ENCODE data around the gene KRT39. TPM values are rescaled to one million over a fixed set of nuclear protein-coding genes. Genes with fewer than 3 reads are reported as not detected.

Gene KRT39
- total and polyA plus RNA-seq, 10 of the 15 experiments (the other 5 are each of a cell fraction or from before 2014, with no cell fraction given), result not detected

DNA sequence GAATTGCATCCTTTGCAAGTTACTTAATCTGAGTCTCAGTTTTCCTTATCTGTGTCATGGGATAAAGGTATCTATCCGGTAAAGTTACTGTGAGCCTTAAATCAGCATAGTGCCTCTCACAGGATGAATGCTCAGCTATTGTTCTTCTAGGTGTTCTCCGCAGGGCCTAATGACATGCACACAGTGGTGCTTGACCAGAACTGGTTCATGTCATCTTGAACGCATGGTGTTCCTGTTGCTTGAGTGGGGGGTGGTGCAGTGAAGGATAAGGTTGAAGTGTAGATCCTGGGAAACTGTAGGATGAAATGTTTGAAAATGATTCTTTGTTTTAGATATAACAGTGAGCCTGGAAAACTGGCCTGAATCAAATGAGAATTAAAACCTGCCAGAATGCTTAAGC, 13.4 kb upstream of the KRT39 start:
- ChIA-PET SMC1A (ENCODE audit: uncharacterized antibody, unreplicated experiment) (no interaction called here), RAD21 (ENCODE audit: unreplicated experiment) (no interaction called here), CTCF (no interaction called here), POLR2A (no interaction called here)
- WGBS (ENCODE audit: insufficient coverage, insufficient replicate concordance, low lambda C conversion rate, missing lambda C conversion rate), result 96% methylated on average over 3 of the region's 3 CpGs
- DNase-seq (ENCODE audit: low read depth, low spot score), result no peak
- Histone ChIP-seq H3K4me3 (no peak overlapping the region), H3K4me2 (ENCODE audit: control insufficient read depth, insufficient read depth) (no peak overlapping the region), H3K27me3 (replicated peaks in 1 of 2; ENCODE audit: control insufficient read depth in 2 of 2, insufficient read depth in 2 of 2, low read length in 1 of 2) (peaks cover 0 to 5% of the 10 kb centered on the region in 2 experiments; a peak in 2 of 4 replicates), H3K27ac (ENCODE audit: control insufficient read depth, insufficient read depth) (no peak overlapping the region), H3K9ac (ENCODE audit: control insufficient read depth, insufficient read depth, low read length) (no peak overlapping the region), H3K79me2 (ENCODE audit: control insufficient read depth, insufficient read depth, low read length) (no peaks in the 10 kb centered on the region), H4K20me1 (ENCODE audit: control insufficient read depth, insufficient read depth) (no peaks in the 10 kb centered on the region), H3K9me3 (replicated peaks; ENCODE audit: control insufficient read depth, insufficient read depth, low read length) (no peaks in the 10 kb centered on the region), H3K36me3 (ENCODE audit: control insufficient read depth in 2 of 2, insufficient read depth in 2 of 2, low read length in 1 of 2) (no peaks in the 10 kb centered on the region), H3K4me1 (ENCODE audit: control insufficient read depth, insufficient read depth, low read length) (no peaks in the 10 kb centered on the region), H2AFZ (ENCODE audit: control insufficient read depth, low read depth, low read length) (no peak overlapping the region)
- TF ChIP-seq JUNB (IDR thresholded peaks at IDR 0.05) (no peak), POU2F2 (IDR thresholded peaks at IDR 0.05; ENCODE audit: borderline replicate concordance, low read depth, low read length) (no peak)
- TF ChIP-seq, protein P1, sequence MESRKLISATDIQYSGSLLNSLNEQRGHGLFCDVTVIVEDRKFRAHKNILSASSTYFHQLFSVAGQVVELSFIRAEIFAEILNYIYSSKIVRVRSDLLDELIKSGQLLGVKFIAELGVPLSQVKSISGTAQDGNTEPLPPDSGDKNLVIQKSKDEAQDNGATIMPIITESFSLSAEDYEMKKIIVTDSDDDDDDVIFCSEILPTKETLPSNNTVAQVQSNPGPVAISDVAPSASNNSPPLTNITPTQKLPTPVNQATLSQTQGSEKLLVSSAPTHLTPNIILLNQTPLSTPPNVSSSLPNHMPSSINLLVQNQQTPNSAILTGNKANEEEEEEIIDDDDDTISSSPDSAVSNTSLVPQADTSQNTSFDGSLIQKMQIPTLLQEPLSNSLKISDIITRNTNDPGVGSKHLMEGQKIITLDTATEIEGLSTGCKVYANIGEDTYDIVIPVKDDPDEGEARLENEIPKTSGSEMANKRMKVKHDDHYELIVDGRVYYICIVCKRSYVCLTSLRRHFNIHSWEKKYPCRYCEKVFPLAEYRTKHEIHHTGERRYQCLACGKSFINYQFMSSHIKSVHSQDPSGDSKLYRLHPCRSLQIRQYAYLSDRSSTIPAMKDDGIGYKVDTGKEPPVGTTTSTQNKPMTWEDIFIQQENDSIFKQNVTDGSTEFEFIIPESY (IDR thresholded peaks at IDR 0.05), result no peak
- intact Hi-C loops (cut with micrococcal nuclease; ENCODE audit: unreplicated experiment), result no loop called here
- no peak for FAIRE-seq
- in situ Hi-C loops (cut with MboI), result no loop called here
- BruUV-seq (replicated peaks), result no TSS peak
- ATAC-seq, result no peak

DNA sequence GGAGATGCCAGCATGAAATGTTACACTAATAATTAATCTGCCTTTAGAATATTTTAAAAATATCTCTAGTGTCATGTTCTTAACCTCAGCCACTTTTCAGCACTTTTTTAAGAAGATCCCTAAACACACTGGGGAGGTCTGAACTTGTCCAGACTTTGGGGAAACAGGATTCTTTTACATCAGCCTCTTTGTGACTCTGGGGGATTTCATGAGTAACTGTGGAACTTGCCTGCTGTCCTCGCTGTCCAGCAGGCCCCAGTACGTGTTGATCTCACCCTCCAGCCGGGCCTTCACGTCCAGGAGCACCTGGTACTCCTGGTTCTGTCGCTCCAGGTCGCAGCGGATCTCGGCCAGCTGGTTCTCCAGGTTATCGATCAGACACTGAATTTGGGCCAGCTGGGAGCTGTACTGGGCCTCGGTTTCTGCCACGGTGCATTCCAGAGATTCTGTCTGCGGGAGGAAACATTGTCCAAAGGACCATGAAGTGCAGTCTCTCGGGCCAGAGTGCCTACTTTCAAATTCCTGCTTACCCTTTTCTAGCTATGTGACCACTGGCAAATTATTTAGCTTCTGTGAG, 11.9 kb upstream of the KRT39 start:
- no peaks in the 10 kb centered on the region for H3K4me1 ChIP-seq (ENCODE audit: control insufficient read depth, insufficient read depth, low read length)
- in situ Hi-C loops (cut with MboI) (no loop called here), intact Hi-C loops (cut with micrococcal nuclease; ENCODE audit: unreplicated experiment) (no loop called here)
- no peak overlapping the region for H3K4me3 ChIP-seq
- no peak overlapping the region for H3K9ac ChIP-seq (ENCODE audit: control insufficient read depth, insufficient read depth, low read length)
- DNase-seq (ENCODE audit: low read depth, low spot score) (no peak), ATAC-seq (no peak), FAIRE-seq (no peak)
- H3K9me3 ChIP-seq (replicated peaks; ENCODE audit: control insufficient read depth, insufficient read depth, low read length), result no peaks in the 10 kb centered on the region
- H3K79me2 ChIP-seq (ENCODE audit: control insufficient read depth, insufficient read depth, low read length), result no peaks in the 10 kb centered on the region
- H3K36me3 ChIP-seq (ENCODE audit: control insufficient read depth in 2 of 2, insufficient read depth in 2 of 2, low read length in 1 of 2), result no peaks in the 10 kb centered on the region
- 35% methylated on average over 13 of the region's 13 CpGs for WGBS (ENCODE audit: insufficient coverage, insufficient replicate concordance, low lambda C conversion rate, missing lambda C conversion rate)
- ChIA-PET POLR2A (no interaction called here), RAD21 (ENCODE audit: unreplicated experiment) (no interaction called here), SMC1A (ENCODE audit: uncharacterized antibody, unreplicated experiment) (no interaction called here), CTCF (no interaction called here)
- H3K4me2 ChIP-seq (ENCODE audit: control insufficient read depth, insufficient read depth), result no peak overlapping the region
- H4K20me1 ChIP-seq (ENCODE audit: control insufficient read depth, insufficient read depth), result no peaks in the 10 kb centered on the region
- TF ChIP-seq KAT2A (conservative IDR thresholded peaks at IDR 0.05; ENCODE audit: control insufficient read depth, low read depth, low read length) (no peak), POLR2AphosphoS5 (IDR thresholded peaks at IDR 0.05; ENCODE audit: low read length) (no peak), CBX3 (IDR thresholded peaks at IDR 0.05; ENCODE audit: borderline replicate concordance, low read depth) (no peak), JUNB (IDR thresholded peaks at IDR 0.05) (no peak)
- peaks cover 0 to 3% of the 10 kb centered on the region in 2 experiments; a peak in 1 of 4 replicates for H3K27me3 ChIP-seq (replicated peaks in 1 of 2; ENCODE audit: control insufficient read depth in 2 of 2, insufficient read depth in 2 of 2, low read length in 1 of 2)
- H2AFZ ChIP-seq (ENCODE audit: control insufficient read depth, low read depth, low read length), result no peak overlapping the region
- BruUV-seq (replicated peaks), result no TSS peak
- H3K27ac ChIP-seq (ENCODE audit: control insufficient read depth, insufficient read depth), result no peak overlapping the region

Measured in GM12878 (cell line).